ENCODE results near the gene AMIGO2.

GRCh38 chr12:47071241-47071852 is 8.4 kb downstream of the AMIGO2 start:
- TF ChIP-seq POLR2A (IDR thresholded peaks at IDR 0.05; ENCODE audit: low read depth, low read length) (no peak), POLR2AphosphoS5 (IDR thresholded peaks at IDR 0.05; ENCODE audit: low read depth, low read length) (no peak)
